Neural crest cell (in vitro differentiated cells): ENCODE data around the gene PDZD4. TPM values are rescaled to one million over a fixed set of nuclear protein-coding genes. Genes with fewer than 3 reads are reported as not detected.

Experiments used
- DNase-seq: peaks from one replicate; pipeline ENCODE4 v3.0.0; 2021; ENCODE audit warnings: low read depth, mixed read lengths, low spot score
- H3K27ac Mint-ChIP-seq: one replicate; pipeline ENCODE4 v1.8.0; 2021; ENCODE audit warnings: mild to moderate bottlenecking, mixed read lengths; ENCODE audit not compliant: unreplicated experiment
- H3K27me3 Mint-ChIP-seq: 2 replicates; pipeline ENCODE4 v1.8.0; 2021; ENCODE audit warnings: low read depth, mild to moderate bottlenecking, mixed read lengths
- H3K36me3 Mint-ChIP-seq: 2 replicates; pipeline ENCODE4 v1.8.0; 2021; ENCODE audit warnings: low read depth, mild to moderate bottlenecking, mixed read lengths
- H3K4me1 Mint-ChIP-seq: 2 replicates; pipeline ENCODE4 v1.8.0; 2021; ENCODE audit warnings: mixed read lengths
- H3K4me3 Mint-ChIP-seq: one replicate; pipeline ENCODE4 v1.8.0; 2021; ENCODE audit warnings: mild to moderate bottlenecking, mixed read lengths
- H3K9me3 Mint-ChIP-seq: 2 replicates; pipeline ENCODE4 v1.8.0; 2021; ENCODE audit warnings: mixed read lengths
- total RNA-seq: library from RNA; stranded (reverse); gene quantifications from 2 replicates; pipeline ENCODE4 v1.2.1, GENCODE V29; 2021
- TF ChIP-seq, protein P1 (sequence below): fragments of 200-600 bp; sonication (generic); conservative IDR thresholded peaks from 2 replicates; pipeline ENCODE4 v1.5.0; 2021; ENCODE audit warnings: antibody characterized with exemption, mild to moderate bottlenecking

PDZD4 gene
- total RNA-seq, 1 donor from 2014 or later, result 52.5 TPM

DNA sequence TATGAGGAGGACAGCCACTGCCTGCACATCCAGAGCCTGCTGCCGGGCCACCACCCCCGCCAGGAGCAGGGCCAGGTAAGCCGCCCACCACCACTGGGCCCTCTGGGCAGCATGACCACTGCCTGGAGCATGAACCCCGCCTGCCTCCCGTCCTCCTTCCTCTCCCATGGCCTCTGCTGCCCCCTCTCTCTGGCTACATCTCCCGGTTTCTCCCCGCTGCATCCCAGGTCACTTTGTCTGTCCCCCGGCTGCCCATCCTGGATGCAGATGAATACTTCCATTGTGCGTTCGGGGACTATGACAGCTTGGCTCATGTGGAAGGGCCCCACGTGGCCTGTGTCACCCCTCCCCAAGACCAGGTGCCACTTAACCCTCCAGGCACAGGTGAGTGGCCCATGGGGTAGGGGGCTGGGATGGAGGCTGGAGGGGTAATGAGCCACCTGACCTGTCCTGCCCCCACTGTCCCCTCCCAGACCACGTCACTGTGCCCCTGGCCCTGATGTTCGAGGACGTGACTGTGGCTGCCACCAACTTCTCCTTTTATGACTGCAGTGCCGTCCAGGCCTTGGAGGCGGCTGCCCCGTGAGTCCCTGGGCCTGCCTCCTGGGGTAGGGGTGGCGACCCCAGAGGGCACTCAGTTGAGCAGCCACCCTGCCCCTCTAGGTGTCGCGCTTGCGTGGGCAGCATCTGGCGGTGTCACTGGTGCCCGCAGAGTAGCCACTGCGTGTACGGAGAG, 60.3 kb downstream of the PDZD4 start:
- Mint-ChIP-seq H3K36me3 (no peaks in the 10 kb centered on the region), H3K4me3 (no peak overlapping the region), H3K27me3 (no peaks in the 10 kb centered on the region), H3K27ac (no peak overlapping the region), H3K4me1 (peaks cover 8% of the 10 kb centered on the region), H3K9me3 (no peaks in the 10 kb centered on the region)
- TF ChIP-seq, protein P1, sequence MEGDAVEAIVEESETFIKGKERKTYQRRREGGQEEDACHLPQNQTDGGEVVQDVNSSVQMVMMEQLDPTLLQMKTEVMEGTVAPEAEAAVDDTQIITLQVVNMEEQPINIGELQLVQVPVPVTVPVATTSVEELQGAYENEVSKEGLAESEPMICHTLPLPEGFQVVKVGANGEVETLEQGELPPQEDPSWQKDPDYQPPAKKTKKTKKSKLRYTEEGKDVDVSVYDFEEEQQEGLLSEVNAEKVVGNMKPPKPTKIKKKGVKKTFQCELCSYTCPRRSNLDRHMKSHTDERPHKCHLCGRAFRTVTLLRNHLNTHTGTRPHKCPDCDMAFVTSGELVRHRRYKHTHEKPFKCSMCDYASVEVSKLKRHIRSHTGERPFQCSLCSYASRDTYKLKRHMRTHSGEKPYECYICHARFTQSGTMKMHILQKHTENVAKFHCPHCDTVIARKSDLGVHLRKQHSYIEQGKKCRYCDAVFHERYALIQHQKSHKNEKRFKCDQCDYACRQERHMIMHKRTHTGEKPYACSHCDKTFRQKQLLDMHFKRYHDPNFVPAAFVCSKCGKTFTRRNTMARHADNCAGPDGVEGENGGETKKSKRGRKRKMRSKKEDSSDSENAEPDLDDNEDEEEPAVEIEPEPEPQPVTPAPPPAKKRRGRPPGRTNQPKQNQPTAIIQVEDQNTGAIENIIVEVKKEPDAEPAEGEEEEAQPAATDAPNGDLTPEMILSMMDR, result no peak
- DNase-seq, result no peak

DNA sequence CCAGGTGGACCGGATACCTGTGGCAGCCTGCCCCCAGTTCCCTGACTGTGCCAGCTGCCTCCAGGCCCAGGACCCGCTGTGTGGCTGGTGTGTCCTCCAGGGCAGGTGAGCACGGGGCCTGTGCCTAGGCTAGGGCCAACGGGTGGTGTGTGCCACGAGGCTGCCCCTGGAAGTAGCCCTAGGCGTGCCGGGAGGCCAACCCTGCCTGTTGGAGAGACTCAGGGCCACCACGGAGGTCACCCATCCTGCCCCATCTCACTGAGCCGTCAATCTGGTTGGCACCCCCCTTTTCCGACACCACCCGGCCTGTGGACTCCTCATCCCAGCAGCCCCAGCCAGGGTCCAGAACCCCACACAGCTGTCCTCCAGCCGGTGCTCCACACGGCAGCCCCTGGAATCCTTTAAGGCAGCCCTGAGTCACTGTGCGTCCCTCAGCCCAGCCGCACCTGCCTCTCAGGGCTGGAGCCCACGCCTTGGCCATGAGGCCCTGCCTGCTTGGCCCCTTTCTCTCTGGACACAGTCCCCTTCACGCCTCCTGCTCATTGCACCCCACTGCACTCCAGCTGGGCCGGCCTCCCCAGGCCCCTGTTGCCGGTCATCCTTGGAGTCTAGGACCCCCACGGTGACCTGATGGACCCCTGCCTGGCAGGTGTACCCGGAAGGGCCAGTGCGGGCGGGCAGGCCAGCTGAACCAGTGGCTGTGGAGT, 61.0 kb downstream of the PDZD4 start:
- Mint-ChIP-seq H3K9me3 (no peaks in the 10 kb centered on the region), H3K27me3 (no peaks in the 10 kb centered on the region), H3K4me1 (peaks cover 8% of the 10 kb centered on the region), H3K4me3 (no peak overlapping the region), H3K27ac (no peak overlapping the region), H3K36me3 (no peaks in the 10 kb centered on the region)
- TF ChIP-seq, protein P1, result no peak
- DNase-seq, result no peak

DNA sequence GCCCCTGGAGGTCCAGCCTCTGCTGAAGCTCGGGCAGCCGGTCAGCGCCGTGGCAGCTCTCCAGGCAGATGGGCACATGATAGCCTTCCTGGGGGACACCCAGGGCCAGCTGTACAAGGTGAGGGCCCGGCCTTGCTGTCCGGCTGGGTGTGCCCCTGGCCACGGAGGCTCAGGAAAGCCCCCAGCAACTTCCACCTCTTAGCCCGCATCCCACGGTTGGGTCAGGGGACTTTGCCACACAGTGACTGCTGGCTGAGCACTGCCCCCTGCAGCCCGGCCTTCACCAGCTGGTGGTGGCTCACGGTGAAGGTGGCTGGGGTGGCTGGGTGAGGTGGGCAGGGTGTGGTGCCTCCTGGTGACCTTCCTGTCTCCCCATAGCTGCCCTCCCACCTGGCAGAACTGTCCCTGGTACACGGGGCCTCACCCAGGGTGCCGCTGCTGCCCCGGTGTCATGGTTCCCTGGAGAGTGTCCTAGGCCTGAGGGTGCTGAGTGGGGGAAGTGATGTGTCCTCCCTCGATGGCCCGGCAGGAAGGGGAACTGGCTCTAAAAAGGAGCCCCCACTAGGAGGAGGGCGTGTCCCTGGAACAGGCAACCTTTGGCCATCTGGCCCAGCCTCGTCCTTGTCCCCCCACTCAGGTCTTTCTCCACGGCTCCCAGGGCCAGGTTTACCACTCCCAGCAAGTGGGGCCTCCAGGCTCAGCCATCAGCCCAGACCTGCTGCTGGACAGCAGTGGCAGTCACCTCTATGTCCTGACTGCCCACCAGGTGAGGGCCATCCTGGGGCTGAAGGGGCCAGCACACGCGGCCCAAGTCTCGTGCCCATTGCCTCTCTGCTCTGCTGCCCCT, 61.8 kb downstream of the PDZD4 start:
- Mint-ChIP-seq H3K36me3 (no peaks in the 10 kb centered on the region), H3K9me3 (no peaks in the 10 kb centered on the region), H3K4me1 (peaks cover 12% of the 10 kb centered on the region), H3K27me3 (no peaks in the 10 kb centered on the region), H3K4me3 (no peak overlapping the region), H3K27ac (no peak overlapping the region)
- TF ChIP-seq, protein P1, result no peak
- no peak for DNase-seq

DNA sequence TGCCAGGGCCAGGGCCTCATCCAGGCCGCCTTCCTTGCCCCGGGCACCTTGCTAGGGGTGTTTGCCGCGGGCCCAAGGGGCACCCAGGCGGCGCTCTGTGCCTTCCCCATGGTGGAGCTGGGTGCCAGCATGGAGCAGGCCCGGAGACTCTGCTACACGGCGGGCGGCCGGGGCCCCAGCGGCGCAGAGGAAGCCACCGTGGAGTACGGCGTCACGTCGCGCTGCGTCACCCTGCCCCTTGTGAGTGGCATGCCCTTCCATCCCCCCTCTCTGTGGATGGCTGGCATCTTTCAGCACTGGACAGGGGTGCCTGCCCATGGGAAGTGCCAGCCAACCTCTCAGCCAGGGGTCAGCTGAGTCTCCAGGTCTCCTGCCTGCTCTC, 62.7 kb downstream of the PDZD4 start:
- Mint-ChIP-seq H3K36me3 (no peaks in the 10 kb centered on the region), H3K27ac (no peak overlapping the region), H3K4me1 (peaks cover 12% of the 10 kb centered on the region), H3K27me3 (no peaks in the 10 kb centered on the region), H3K9me3 (no peaks in the 10 kb centered on the region), H3K4me3 (no peak overlapping the region)
- TF ChIP-seq, protein P1, result no peak
- no peak for DNase-seq

DNA sequence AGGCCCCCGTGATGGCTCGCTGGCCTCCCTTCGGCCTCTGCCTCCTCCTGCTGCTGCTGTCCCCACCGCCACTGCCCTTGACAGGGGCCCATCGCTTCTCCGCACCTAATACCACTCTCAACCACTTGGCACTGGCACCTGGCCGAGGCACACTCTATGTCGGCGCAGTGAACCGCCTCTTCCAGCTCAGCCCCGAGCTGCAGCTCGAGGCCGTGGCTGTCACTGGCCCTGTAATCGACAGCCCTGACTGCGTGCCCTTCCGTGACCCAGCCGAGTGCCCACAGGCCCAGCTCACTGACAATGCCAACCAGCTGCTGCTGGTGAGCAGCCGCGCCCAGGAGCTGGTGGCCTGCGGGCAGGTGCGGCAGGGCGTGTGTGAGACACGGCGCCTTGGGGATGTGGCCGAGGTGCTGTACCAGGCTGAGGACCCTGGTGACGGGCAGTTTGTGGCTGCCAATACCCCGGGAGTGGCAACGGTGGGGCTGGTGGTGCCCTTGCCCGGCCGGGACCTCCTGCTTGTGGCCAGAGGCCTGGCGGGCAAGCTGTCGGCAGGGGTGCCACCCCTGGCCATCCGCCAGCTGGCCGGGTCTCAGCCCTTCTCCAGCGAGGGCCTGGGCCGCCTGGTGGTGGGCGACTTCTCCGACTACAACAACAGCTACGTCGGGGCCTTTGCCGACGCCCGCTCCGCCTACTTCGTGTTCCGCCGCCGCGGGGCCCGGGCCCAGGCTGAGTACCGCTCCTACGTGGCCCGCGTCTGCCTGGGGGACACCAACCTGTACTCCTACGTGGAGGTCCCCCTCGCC, 63.3 kb downstream of the PDZD4 start:
- DNase-seq, result no peak
- Mint-ChIP-seq H3K27ac (peak overlapping the region; percentile 90), H3K4me3 (peak overlapping the region; percentile 76), H3K27me3 (no peaks in the 10 kb centered on the region), H3K9me3 (no peaks in the 10 kb centered on the region), H3K4me1 (peaks cover 12% of the 10 kb centered on the region), H3K36me3 (no peaks in the 10 kb centered on the region)
- TF ChIP-seq, protein P1, result no peak
